Astrocyte (in vitro differentiated cells and primary cell): ENCODE measurements around the gene EPHB1. TPM values are rescaled to one million over a fixed set of nuclear protein-coding genes. Genes with fewer than 3 reads are reported as not detected.

ENCODE experiments used
- DNase-seq: peaks from one replicate; pipeline ENCODE4 v3.0.0-alpha.2; 2010; ENCODE audit warnings: low read depth
- FAIRE-seq: peaks from 2 replicates; lab custom pipeline; 2011; peaks lifted over from hg19 to GRCh38; lab: Jason Lieb, UNC
- H2AFZ ChIP-seq: 2 replicates; pipeline ENCODE4 v1.6.0; 2012; ENCODE audit warnings: low read depth, low read length, inconsistent platforms
- H3K27ac ChIP-seq: 2 replicates; pipeline ENCODE4 v1.5.1; 2011; ENCODE audit warnings: low read depth, low read length, inconsistent platforms
- H3K27me3 ChIP-seq: 2 replicates; pipeline ENCODE4 v1.6.0; 2011; ENCODE audit warnings: low read length, inconsistent platforms; ENCODE audit not compliant: insufficient read depth
- H3K36me3 ChIP-seq: 2 replicates; pipeline ENCODE4 v1.5.1; 2011; ENCODE audit warnings: low read length, inconsistent platforms; ENCODE audit not compliant: insufficient read depth
- H3K4me1 ChIP-seq: 2 replicates; pipeline ENCODE4 v1.5.1; 2011; ENCODE audit warnings: low read length, inconsistent platforms; ENCODE audit not compliant: insufficient read depth
- H3K4me2 ChIP-seq: 2 replicates; pipeline ENCODE4 v1.6.0; 2012; ENCODE audit warnings: low read length, inconsistent platforms
- H3K4me3 ChIP-seq: 2 replicates; pipeline ENCODE4 v1.5.1; 2011; ENCODE audit warnings: low read depth, mild to moderate bottlenecking, low read length, inconsistent platforms; ENCODE audit not compliant: insufficient read depth
- H3K79me2 ChIP-seq: 2 replicates; pipeline ENCODE4 v1.6.0; 2012; ENCODE audit warnings: mild to moderate bottlenecking, low read length, inconsistent platforms; ENCODE audit not compliant: insufficient read depth
- H3K9ac ChIP-seq: 2 replicates; pipeline ENCODE4 v1.6.0; 2012; ENCODE audit warnings: mild to moderate bottlenecking, low read length, inconsistent platforms
- H3K9me3 ChIP-seq: 2 replicates; pipeline ENCODE4 v1.5.1; 2012; ENCODE audit warnings: low read depth, mild to moderate bottlenecking, low read length, inconsistent platforms; ENCODE audit not compliant: insufficient read depth
- H4K20me1 ChIP-seq: 2 replicates; pipeline ENCODE4 v1.6.0; 2012; ENCODE audit warnings: low read length, inconsistent platforms; ENCODE audit not compliant: insufficient read depth
- H3K27ac Mint-ChIP-seq: one replicate; pipeline ENCODE4 v1.8.0; 2021; ENCODE audit warnings: mild to moderate bottlenecking, mixed read lengths; ENCODE audit not compliant: unreplicated experiment
- H3K27me3 Mint-ChIP-seq: one replicate; pipeline ENCODE4 v1.8.0; 2021; ENCODE audit warnings: low read depth, mixed read lengths; ENCODE audit not compliant: unreplicated experiment
- H3K36me3 Mint-ChIP-seq: one replicate; pipeline ENCODE4 v1.8.0; 2021; ENCODE audit warnings: low read depth, mixed read lengths; ENCODE audit not compliant: unreplicated experiment
- H3K4me1 Mint-ChIP-seq: one replicate; pipeline ENCODE4 v1.8.0; 2021; ENCODE audit warnings: low read depth, mixed read lengths; ENCODE audit not compliant: unreplicated experiment
- H3K4me3 Mint-ChIP-seq: one replicate; pipeline ENCODE4 v1.8.0; 2021; ENCODE audit warnings: mild to moderate bottlenecking, moderate library complexity, mixed read lengths; ENCODE audit not compliant: unreplicated experiment
- H3K9me3 Mint-ChIP-seq: one replicate; pipeline ENCODE4 v1.8.0; 2021; ENCODE audit warnings: mild to moderate bottlenecking, mixed read lengths; ENCODE audit not compliant: unreplicated experiment
- EZH2 ChIP-seq: IDR thresholded peaks from 2 replicates; pipeline ENCODE4 v1.6.1; 2012; ENCODE audit warnings: mild to moderate bottlenecking, low read length, inconsistent platforms; ENCODE audit not compliant: insufficient read depth
- total RNA-seq: library from RNA; stranded (reverse); gene quantifications from 2 replicates; pipeline ENCODE4 v1.2.1, GENCODE V29; 2021
- TF ChIP-seq, protein P1 (sequence below): IDR thresholded peaks from 2 replicates; pipeline ENCODE4 v1.5.1; 2011; ENCODE audit warnings: low read depth, mild to moderate bottlenecking, inconsistent platforms, low read length, moderate library complexity; ENCODE audit not compliant: insufficient read depth

The EPHB1 gene
- total RNA-seq, 1 donor from 2014 or later: 4.1 TPM

DNA sequence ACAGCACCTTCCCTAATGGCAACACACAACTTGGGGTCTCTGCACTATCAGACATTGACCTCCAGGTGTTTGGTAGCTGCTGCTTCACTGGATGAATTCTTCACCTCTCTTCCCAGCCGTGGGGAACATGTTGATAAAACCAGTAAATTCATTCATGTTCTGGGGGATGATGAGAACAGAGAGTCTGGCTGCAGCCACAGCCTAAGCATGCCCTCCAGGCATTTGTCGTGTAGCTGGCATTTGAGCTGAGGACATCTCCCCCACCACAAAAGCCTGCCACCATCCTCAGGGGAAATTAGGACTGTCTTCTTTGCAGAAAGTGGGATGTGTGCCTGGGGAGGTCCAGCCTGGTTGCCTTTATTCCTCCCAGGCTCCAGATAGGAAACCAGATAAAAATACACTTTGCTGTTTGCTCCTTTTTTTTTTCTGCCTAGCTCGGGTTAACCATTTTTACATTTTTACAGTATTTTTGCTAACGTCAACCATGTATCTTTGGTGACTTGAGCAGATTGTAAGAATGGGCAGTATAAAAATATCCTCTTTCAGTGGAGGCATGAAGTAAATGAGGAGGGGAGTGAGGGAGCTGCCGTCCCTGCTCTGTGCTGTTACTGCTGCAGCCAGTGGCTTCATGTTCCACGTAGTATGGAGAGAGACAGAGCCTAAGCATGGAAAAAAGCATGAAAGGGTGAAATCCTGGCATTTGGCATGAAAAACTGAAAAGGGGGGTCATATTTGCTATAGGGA lies 444.0 kb downstream of the EPHB1 start:
- Histone ChIP-seq H3K9ac (no peak overlapping the region), H3K4me2 (no peak overlapping the region), H3K9me3 (no peaks in the 10 kb centered on the region), H3K4me3 (no peak overlapping the region), H3K27ac (no peak overlapping the region), H2AFZ (no peak overlapping the region), H4K20me1 (no peaks in the 10 kb centered on the region), H3K36me3 (no peaks in the 10 kb centered on the region), H3K27me3 (no peaks in the 10 kb centered on the region), H3K4me1 (no peaks in the 10 kb centered on the region), H3K79me2 (no peaks in the 10 kb centered on the region)
- Mint-ChIP-seq H3K4me1 (no peaks in the 10 kb centered on the region), H3K9me3 (peaks cover 3% of the 10 kb centered on the region), H3K4me3 (no peak overlapping the region), H3K36me3 (no peaks in the 10 kb centered on the region), H3K27ac (no peak overlapping the region), H3K27me3 (peaks cover 36% of the 10 kb centered on the region)
- TF ChIP-seq, protein P1, sequence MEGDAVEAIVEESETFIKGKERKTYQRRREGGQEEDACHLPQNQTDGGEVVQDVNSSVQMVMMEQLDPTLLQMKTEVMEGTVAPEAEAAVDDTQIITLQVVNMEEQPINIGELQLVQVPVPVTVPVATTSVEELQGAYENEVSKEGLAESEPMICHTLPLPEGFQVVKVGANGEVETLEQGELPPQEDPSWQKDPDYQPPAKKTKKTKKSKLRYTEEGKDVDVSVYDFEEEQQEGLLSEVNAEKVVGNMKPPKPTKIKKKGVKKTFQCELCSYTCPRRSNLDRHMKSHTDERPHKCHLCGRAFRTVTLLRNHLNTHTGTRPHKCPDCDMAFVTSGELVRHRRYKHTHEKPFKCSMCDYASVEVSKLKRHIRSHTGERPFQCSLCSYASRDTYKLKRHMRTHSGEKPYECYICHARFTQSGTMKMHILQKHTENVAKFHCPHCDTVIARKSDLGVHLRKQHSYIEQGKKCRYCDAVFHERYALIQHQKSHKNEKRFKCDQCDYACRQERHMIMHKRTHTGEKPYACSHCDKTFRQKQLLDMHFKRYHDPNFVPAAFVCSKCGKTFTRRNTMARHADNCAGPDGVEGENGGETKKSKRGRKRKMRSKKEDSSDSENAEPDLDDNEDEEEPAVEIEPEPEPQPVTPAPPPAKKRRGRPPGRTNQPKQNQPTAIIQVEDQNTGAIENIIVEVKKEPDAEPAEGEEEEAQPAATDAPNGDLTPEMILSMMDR: no peak
- TF ChIP-seq EZH2: no peak
- DNase-seq (no peak), FAIRE-seq (no peak)

DNA sequence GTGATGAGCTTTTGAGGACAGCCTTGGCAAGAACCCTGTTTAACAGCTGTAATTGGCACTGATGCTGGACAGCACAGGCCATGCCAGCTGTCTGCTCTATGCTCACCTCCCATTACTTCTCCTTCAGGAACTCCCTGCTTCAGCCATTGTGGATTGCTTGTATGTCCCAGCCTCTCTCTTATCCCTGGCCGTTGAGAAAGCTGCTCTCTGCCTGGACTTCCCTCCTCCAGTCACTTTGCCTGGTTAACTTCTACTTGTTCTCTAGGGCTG lies 444.5 kb downstream of the EPHB1 start:
- H3K9ac ChIP-seq: no peak overlapping the region
- no peak overlapping the region for H2AFZ ChIP-seq
- Mint-ChIP-seq H3K9me3 (no peaks in the 10 kb centered on the region), H3K36me3 (no peaks in the 10 kb centered on the region), H3K4me1 (no peaks in the 10 kb centered on the region), H3K4me3 (no peak overlapping the region), H3K27me3 (peaks cover 41% of the 10 kb centered on the region), H3K27ac (no peak overlapping the region)
- no peaks in the 10 kb centered on the region for H3K79me2 ChIP-seq
- no peak overlapping the region for H3K27ac ChIP-seq
- H3K4me3 ChIP-seq: no peak overlapping the region
- FAIRE-seq (no peak), DNase-seq (no peak)
- H3K4me1 ChIP-seq: no peaks in the 10 kb centered on the region
- H3K4me2 ChIP-seq: no peak overlapping the region
- no peaks in the 10 kb centered on the region for H3K9me3 ChIP-seq
- no peaks in the 10 kb centered on the region for H4K20me1 ChIP-seq
- no peak for TF ChIP-seq EZH2
- TF ChIP-seq, protein P1: no peak
- H3K27me3 ChIP-seq: no peaks in the 10 kb centered on the region
- no peaks in the 10 kb centered on the region for H3K36me3 ChIP-seq

DNA sequence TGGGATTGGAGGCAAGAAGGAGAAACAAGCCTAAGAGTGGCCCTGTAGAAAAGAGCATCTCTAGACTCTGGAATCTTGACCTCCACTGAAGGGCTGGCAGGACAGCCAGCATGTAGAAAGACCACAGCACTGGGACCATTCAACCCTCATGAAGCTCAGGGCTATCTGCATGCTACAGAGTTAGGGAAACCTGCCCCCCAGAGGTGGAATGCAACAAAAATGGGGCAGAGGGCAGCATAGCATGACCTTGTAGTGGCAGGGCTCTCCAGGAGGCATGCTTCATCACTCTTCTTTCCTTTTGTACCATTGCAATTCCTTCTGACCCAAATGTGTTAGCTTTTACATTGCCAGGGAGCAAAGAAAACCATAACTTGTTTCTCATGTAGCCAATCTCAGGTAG lies 445.4 kb downstream of the EPHB1 start:
- Histone ChIP-seq H3K4me3 (no peak overlapping the region), H3K27me3 (no peaks in the 10 kb centered on the region), H2AFZ (no peak overlapping the region), H3K36me3 (no peaks in the 10 kb centered on the region), H3K79me2 (no peaks in the 10 kb centered on the region), H4K20me1 (no peaks in the 10 kb centered on the region), H3K9me3 (no peaks in the 10 kb centered on the region), H3K4me1 (no peaks in the 10 kb centered on the region), H3K9ac (no peak overlapping the region), H3K4me2 (no peak overlapping the region), H3K27ac (no peak overlapping the region)
- H3K4me1 Mint-ChIP-seq: no peaks in the 10 kb centered on the region
- FAIRE-seq: no peak
- no peak for TF ChIP-seq EZH2
- TF ChIP-seq, protein P1: no peak
- no peak for DNase-seq
- no peaks in the 10 kb centered on the region for H3K36me3 Mint-ChIP-seq
- no peaks in the 10 kb centered on the region for H3K9me3 Mint-ChIP-seq
- no peak overlapping the region for H3K4me3 Mint-ChIP-seq
- H3K27me3 Mint-ChIP-seq: peaks cover 41% of the 10 kb centered on the region
- no peak overlapping the region for H3K27ac Mint-ChIP-seq
